OCI-LY1 (cell line): ENCODE results near the gene KRTAP16-1.

Source experiments
- H2AFZ ChIP-seq: fragments of 200-600 bp; sonication (generic), shearing (Covaris generic); 2 replicates; pipeline ENCODE4 v1.6.0; 2014; ENCODE audit warnings: antibody characterized with exemption, mild to moderate bottlenecking, low read length
- H3F3A ChIP-seq: fragments of 200-600 bp; sonication (generic), shearing (Covaris generic); 2 replicates; pipeline ENCODE4 v1.6.0; 2014; ENCODE audit warnings: mild to moderate bottlenecking, antibody characterized with exemption, low read length, moderate library complexity; ENCODE audit not compliant: insufficient read depth
- H3K27ac ChIP-seq: fragments of 200-600 bp; sonication (generic); 2 replicates; pipeline ENCODE4 v1.5.1; 2014; ENCODE audit warnings: low read length, mixed run types, mild to moderate bottlenecking, low read depth; ENCODE audit not compliant: poor library complexity, severe bottlenecking
- H3K27me3 ChIP-seq: fragments of 200-600 bp; sonication (generic); 2 replicates; pipeline ENCODE4 v1.6.0; 2014; ENCODE audit warnings: antibody characterized with exemption, mild to moderate bottlenecking, low read length, moderate library complexity; ENCODE audit not compliant: insufficient read depth
- H3K36me3 ChIP-seq: fragments of 200-600 bp; sonication (generic); 2 replicates; pipeline ENCODE4 v1.6.1; 2014; ENCODE audit warnings: mild to moderate bottlenecking, antibody characterized with exemption, low read length, moderate library complexity, mixed read lengths; ENCODE audit not compliant: insufficient read depth
- H3K4me1 ChIP-seq: fragments of 200-600 bp; sonication (generic); 2 replicates; pipeline ENCODE4 v1.5.1; 2014; ENCODE audit warnings: mild to moderate bottlenecking, low read length, moderate library complexity; ENCODE audit not compliant: insufficient read depth, severe bottlenecking
- H3K4me2 ChIP-seq: fragments of 200-600 bp; sonication (generic), shearing (Covaris generic); 2 replicates; pipeline ENCODE4 v1.6.1; 2014; ENCODE audit warnings: low read length
- H3K4me3 ChIP-seq: fragments of 200-600 bp; sonication (generic); 2 replicates; pipeline ENCODE4 v1.5.1; 2014; ENCODE audit warnings: low read length, low read depth, mild to moderate bottlenecking, mixed read lengths; ENCODE audit not compliant: poor library complexity, severe bottlenecking
- H3K79me2 ChIP-seq: fragments of 200-600 bp; shearing (Covaris generic); 2 replicates; pipeline ENCODE4 v1.6.1; 2016; ENCODE audit warnings: mixed run types, low read length, mixed read lengths; ENCODE audit not compliant: insufficient read depth
- H3K9ac ChIP-seq: fragments of 200-600 bp; sonication (generic), shearing (Covaris generic); 2 replicates; pipeline ENCODE4 v1.6.1; 2014; ENCODE audit warnings: mild to moderate bottlenecking, low read length, mixed read lengths
- H3K9me2 ChIP-seq: fragments of 200-600 bp; sonication (generic), shearing (Covaris generic); 2 replicates; pipeline ENCODE4 v1.6.1; 2014; ENCODE audit warnings: low read depth, mild to moderate bottlenecking, low read length, mixed read lengths
- H3K9me3 ChIP-seq: fragments of 200-600 bp; shearing (Covaris generic); 2 replicates; pipeline ENCODE4 v1.6.1; 2014; ENCODE audit warnings: low read length, mixed read lengths
- H4K20me1 ChIP-seq: fragments of 200-600 bp; sonication (generic), shearing (Covaris generic); 2 replicates; pipeline ENCODE4 v1.6.0; 2016; ENCODE audit warnings: mild to moderate bottlenecking, low read length; ENCODE audit not compliant: insufficient read depth
- EZH2 ChIP-seq: fragments of 200-600 bp; sonication (generic), shearing (Covaris generic); IDR thresholded peaks from 2 replicates; pipeline ENCODE4 v1.8.0; 2017; ENCODE audit warnings: borderline replicate concordance, mixed run types, mild to moderate bottlenecking, antibody characterized with exemption, low read length, moderate library complexity, mixed read lengths
- TF ChIP-seq, protein P1 (sequence below): fragments of 200-600 bp; sonication (generic), shearing (Covaris generic); IDR thresholded peaks from 2 replicates; pipeline ENCODE4 v1.5.1; 2017; ENCODE audit warnings: mild to moderate bottlenecking, antibody characterized with exemption, low read length, moderate library complexity, mixed read lengths

Gene KRTAP16-1

GRCh38 chr17:41318231-41318630 is 9.1 kb upstream of the KRTAP16-1 start:
- no peaks in the 10 kb centered on the region for H3K4me1 ChIP-seq
- H3K9ac ChIP-seq: no peak overlapping the region
- H3K79me2 ChIP-seq: no peaks in the 10 kb centered on the region
- H3K9me3 ChIP-seq: peaks cover 4% of the 10 kb centered on the region; the same call in 1 of the 2 replicates
- no peaks in the 10 kb centered on the region for H3K9me2 ChIP-seq
- no peak overlapping the region for H3K27ac ChIP-seq
- TF ChIP-seq, protein P1, sequence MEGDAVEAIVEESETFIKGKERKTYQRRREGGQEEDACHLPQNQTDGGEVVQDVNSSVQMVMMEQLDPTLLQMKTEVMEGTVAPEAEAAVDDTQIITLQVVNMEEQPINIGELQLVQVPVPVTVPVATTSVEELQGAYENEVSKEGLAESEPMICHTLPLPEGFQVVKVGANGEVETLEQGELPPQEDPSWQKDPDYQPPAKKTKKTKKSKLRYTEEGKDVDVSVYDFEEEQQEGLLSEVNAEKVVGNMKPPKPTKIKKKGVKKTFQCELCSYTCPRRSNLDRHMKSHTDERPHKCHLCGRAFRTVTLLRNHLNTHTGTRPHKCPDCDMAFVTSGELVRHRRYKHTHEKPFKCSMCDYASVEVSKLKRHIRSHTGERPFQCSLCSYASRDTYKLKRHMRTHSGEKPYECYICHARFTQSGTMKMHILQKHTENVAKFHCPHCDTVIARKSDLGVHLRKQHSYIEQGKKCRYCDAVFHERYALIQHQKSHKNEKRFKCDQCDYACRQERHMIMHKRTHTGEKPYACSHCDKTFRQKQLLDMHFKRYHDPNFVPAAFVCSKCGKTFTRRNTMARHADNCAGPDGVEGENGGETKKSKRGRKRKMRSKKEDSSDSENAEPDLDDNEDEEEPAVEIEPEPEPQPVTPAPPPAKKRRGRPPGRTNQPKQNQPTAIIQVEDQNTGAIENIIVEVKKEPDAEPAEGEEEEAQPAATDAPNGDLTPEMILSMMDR: no peak
- no peak for TF ChIP-seq EZH2
- no peaks in the 10 kb centered on the region for H3F3A ChIP-seq
- H4K20me1 ChIP-seq: no peaks in the 10 kb centered on the region
- H3K4me2 ChIP-seq: no peak overlapping the region
- no peak overlapping the region for H2AFZ ChIP-seq
- H3K27me3 ChIP-seq: 0 out of 2 replicates have a peak, but pooled peaks cover 3% of the 10 kb centered on the region
- H3K4me3 ChIP-seq: no peak overlapping the region
- no peaks in the 10 kb centered on the region for H3K36me3 ChIP-seq

- H4K20me1 ChIP-seq: no peaks in the 10 kb centered on the region
- 0 out of 2 replicates have a peak, but pooled peaks cover 3% of the 10 kb centered on the region for H3K27me3 ChIP-seq
- no peaks in the 10 kb centered on the region for H3K4me1 ChIP-seq
- no peaks in the 10 kb centered on the region for H3F3A ChIP-seq
- H3K9ac ChIP-seq: no peak overlapping the region
- H3K36me3 ChIP-seq: no peaks in the 10 kb centered on the region
- no peaks in the 10 kb centered on the region for H3K79me2 ChIP-seq
- no peak overlapping the region for H2AFZ ChIP-seq
- peaks cover 4% of the 10 kb centered on the region; the same call in 1 of the 2 replicates for H3K9me3 ChIP-seq
- no peak overlapping the region for H3K27ac ChIP-seq
- no peaks in the 10 kb centered on the region for H3K9me2 ChIP-seq
- no peak overlapping the region for H3K4me3 ChIP-seq
- H3K4me2 ChIP-seq: no peak overlapping the region
- no peak for TF ChIP-seq EZH2
- TF ChIP-seq, protein P1: no peak
Observed at GRCh38 chr17:41315814-41316445, 6.8 kb upstream of the KRTAP16-1 start.

DNA sequence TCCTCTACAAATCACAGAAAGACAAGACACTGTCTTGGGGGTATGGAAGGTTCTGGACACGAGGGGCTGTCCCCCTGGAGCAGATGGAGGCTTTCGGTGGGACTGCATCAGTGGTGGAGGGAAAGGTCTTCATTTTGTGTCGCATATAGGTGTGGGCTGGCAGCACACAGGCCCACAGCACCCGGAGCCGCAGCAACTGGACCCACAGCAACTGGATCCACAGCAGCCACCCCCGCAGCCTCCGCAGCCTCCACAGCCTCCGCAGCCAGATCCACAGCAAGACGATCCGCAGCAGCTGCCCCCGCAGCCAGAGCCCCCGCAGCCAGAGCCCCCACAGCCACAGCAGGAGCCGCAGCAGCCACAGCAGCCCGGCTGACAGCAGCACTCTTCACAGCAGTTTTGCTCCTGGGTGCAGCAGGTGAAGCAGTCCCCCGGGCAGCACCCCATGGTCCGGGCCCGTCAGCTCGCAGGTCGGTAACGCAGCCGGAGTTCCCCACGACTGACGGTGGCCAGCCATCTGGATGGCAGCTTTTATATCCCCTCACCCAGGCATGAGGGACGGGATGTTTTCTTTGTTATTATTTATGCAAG is 6.2 kb upstream of the KRTAP16-1 start, which contains the start of gene KRTAP17-1:
KRTAP17-1 (minus strand) TSS at position 507 of the 591 bp plus-strand sequence; CDS start at position 447, 60 bp downstream.
- TF ChIP-seq, protein P1: no peak
- TF ChIP-seq EZH2: no peak
- Histone ChIP-seq H3K27ac (no peak within 1 kb of the TSS), H4K20me1 (no peaks in the 10 kb centered on the region), H3K79me2 (no peaks in the 10 kb centered on the region), H3K9me2 (no peaks in the 10 kb centered on the region), H3K4me2 (no peak within 1 kb of the TSS), H3K27me3 (0 out of 2 replicates have a peak, but pooled peaks cover 3% of the 10 kb centered on the region), H3K4me1 (no peaks in the 10 kb centered on the region), H3K9me3 (peaks cover 4% of the 10 kb centered on the region; the same call in 1 of the 2 replicates), H3K36me3 (no peaks in the 10 kb centered on the region), H3K4me3 (no peak within 1 kb of the TSS), H3K9ac (no peak within 1 kb of the TSS), H3F3A (no peaks in the 10 kb centered on the region), H2AFZ (no peak within 1 kb of the TSS)
